Choroid plexus epithelial cell (primary cell): ENCODE measurements around the gene AKAP10.

Experiments used
- DNase-seq: peaks from one replicate; pipeline ENCODE4 v3.0.0-alpha.2; 2010; ENCODE audit warnings: low read depth
- H3K4me3 ChIP-seq: 2 replicates; pipeline ENCODE4 v1.5.1; 2011; ENCODE audit warnings: low read depth, mild to moderate bottlenecking, control low read depth, low read length, moderate library complexity
- TF ChIP-seq, protein P1 (sequence below): conservative IDR thresholded peaks from 2 replicates; pipeline ENCODE4 v1.5.1; 2011; ENCODE audit warnings: low read depth, mild to moderate bottlenecking, control low read depth, inconsistent platforms, low read length, moderate library complexity

AKAP10 gene

DNA sequence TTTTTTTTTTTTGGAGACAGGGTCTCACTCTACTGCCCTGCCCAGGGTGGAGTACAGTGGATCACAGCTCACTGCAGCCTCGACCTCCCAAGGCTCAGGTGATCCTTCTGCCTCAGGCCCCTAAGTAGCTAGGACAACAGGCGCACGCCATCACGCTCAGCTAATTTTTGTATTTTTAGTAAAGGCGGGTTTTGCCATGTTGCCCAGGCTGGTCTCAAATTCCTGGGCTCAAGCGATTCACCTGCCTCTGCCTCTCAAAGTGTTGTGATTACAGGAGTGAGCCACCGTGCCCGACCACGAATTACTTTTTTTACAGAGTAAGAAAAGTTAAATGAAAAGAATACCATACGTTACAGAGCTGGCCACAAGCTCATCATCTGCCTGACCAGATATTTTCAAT is 38.9 kb downstream of the AKAP10 start:
- H3K4me3 ChIP-seq, result no peak overlapping the region
- DNase-seq, result no peak
- TF ChIP-seq, protein P1, sequence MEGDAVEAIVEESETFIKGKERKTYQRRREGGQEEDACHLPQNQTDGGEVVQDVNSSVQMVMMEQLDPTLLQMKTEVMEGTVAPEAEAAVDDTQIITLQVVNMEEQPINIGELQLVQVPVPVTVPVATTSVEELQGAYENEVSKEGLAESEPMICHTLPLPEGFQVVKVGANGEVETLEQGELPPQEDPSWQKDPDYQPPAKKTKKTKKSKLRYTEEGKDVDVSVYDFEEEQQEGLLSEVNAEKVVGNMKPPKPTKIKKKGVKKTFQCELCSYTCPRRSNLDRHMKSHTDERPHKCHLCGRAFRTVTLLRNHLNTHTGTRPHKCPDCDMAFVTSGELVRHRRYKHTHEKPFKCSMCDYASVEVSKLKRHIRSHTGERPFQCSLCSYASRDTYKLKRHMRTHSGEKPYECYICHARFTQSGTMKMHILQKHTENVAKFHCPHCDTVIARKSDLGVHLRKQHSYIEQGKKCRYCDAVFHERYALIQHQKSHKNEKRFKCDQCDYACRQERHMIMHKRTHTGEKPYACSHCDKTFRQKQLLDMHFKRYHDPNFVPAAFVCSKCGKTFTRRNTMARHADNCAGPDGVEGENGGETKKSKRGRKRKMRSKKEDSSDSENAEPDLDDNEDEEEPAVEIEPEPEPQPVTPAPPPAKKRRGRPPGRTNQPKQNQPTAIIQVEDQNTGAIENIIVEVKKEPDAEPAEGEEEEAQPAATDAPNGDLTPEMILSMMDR, result no peak

DNA sequence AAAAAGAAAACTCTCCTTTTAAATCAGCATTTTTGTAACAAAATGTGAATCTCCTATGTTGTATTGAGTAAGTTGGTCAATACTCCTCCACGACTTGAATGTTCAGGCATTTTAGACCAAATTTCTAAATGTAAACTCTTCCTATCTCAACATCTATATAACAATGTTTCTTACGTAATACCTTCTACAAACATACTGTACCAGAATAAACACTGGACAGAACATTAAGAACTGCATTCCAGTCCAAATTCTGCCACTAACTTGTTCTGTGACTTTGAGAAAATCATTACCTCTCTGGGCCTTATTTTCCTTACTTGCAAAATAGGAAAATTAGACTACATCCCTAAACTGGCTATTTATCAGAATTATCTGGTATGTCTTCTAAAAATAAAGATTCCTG is 40.1 kb downstream of the AKAP10 start:
- DNase-seq, result peak; percentile 43
- H3K4me3 ChIP-seq, result no peak overlapping the region
- TF ChIP-seq, protein P1, result no peak

DNA sequence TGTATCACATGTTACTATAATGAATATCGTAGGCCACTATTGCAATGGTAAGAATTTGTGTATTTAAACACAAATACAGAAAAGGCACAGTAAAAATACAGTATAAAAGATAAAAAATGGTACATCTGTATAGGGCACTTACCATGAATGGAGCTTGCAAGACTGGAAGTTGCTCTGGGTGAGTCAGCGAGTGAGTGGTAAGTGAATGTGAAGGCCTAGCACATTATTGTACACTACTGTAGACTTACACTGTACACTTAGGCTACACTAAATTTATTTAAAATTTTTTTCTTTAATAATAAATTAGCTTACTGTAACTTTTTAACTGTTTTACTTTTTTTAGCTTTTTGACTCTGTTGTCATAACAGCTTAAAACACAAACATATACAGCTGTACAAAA is 42.5 kb downstream of the AKAP10 start:
- no peak overlapping the region for H3K4me3 ChIP-seq
- TF ChIP-seq, protein P1, result no peak
- DNase-seq, result peak; percentile 47

DNA sequence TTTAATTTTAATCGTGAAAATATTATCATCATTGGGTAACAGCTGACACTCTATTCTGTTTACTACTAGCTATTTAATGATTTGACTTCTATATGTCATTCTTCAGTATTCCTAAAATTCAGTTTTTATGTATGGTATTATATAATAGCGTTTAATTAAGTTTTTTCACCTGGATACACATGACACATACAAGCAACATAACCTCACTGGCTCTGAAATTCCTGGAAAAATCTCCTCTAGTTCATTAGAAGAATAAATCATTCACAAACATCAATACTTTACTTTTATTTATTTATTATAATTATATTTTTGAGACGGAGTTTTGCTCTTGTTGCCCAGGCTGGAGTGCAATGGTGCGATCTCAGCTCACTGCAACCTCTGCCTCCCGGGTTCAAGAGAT is 44.0 kb downstream of the AKAP10 start:
- TF ChIP-seq, protein P1, result no peak
- H3K4me3 ChIP-seq, result no peak overlapping the region
- no peak for DNase-seq

DNA sequence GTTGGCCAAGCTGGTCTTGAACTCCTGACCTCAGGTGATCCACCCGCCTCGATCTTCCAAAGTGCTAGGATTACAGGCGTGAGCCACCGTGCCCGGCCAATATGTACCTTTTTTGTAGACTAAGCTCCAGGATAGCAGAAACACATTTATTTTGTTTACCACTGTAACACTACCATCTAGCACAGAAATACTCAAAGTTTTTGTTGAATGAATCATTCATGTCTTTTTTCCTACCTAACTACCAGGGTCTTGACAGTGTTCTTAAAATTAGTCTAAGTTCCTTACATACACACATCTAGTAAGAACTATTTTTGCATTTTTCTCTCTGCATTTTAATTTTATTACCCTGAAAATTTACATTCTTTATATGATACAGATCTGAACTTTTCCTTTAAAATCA is 44.4 kb downstream of the AKAP10 start:
- TF ChIP-seq, protein P1, result no peak
- peak; percentile 65 for DNase-seq
- H3K4me3 ChIP-seq, result no peak overlapping the region

DNA sequence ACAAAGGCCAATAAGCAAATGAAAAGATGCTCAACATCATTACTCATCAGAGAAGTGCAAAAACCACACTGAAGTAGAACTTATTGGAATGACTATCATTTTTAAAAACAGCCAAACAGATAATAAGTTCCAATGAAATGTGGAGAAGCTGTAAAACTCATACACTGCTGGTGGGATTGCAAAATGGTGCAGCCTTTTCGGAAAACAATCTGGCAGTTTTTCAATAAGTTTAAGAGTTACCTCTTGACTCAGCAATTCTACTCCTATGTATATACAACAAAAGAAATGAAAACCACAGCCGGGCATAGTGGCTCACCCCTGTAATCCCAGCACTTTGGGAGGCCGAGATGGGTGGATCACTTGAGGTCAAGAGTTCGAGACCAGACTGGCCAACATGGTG is 49.3 kb downstream of the AKAP10 start:
- peak; percentile 86 for DNase-seq
- TF ChIP-seq, protein P1, result no peak
- no peak overlapping the region for H3K4me3 ChIP-seq

DNA sequence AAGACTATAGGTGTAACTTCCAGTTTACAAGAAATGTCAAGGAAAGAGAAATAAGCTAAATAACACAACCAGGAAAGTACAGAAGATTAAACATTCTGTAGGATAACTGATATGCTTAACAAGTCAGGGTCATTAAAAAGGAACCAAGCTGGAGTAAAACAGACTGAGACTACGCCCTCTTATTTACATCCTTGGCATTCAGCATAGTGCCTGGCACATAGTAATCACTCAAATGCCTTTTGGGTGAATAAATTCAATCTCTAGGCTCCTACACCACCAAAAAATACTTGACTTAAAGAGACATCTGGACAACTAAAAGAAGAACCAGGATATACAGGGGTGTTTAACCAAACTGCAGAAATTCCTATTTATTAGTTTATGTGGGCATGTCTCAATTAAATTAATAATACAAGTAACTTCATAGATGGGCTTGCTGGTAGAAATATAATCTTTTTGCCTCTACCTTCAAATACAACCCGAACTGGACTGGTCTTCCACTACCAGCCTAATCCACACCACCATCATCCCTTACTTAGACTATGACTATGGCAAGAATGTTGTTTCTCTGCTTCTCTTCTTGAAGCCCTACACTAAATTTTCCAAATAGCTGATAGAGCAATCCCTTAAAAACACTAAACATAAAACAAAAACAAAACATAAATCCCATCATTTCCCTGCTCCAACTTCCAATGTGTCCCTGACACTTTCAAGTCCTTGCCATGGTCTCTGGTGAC is 62.2 kb downstream of the AKAP10 start:
- TF ChIP-seq, protein P1, result no peak
- H3K4me3 ChIP-seq, result no peak overlapping the region
- no peak for DNase-seq
